Muscle layer of colon (tissue), 2 donors: ENCODE measurements around the gene TEKT2.
A peak's percentile ranks its signal among the peaks of the same experiment; 100 is the strongest.

ENCODE experiments used
- H3K27ac ChIP-seq: one replicate; pipeline ENCODE4 v1.7.0; 2013; ENCODE audit warnings: low read depth, mild to moderate bottlenecking, low read length, moderate library complexity
- H3K27me3 ChIP-seq, 2 donors: one replicate each; pipeline ENCODE4 v1.7.0; 2013; ENCODE audit warnings: low read length in 2 of 2, mild to moderate bottlenecking in 2 of 2; ENCODE audit not compliant: insufficient read depth in 2 of 2, control insufficient read depth in 1 of 2
- H3K36me3 ChIP-seq: one replicate; pipeline ENCODE4 v1.7.0; 2013; ENCODE audit warnings: mild to moderate bottlenecking, low read length; ENCODE audit not compliant: insufficient read depth
- H3K4me1 ChIP-seq: one replicate; pipeline ENCODE4 v1.7.0; 2013; ENCODE audit warnings: mild to moderate bottlenecking, low read length; ENCODE audit not compliant: insufficient read depth
- H3K4me3 ChIP-seq, 2 donors: one replicate each; pipeline ENCODE4 v1.7.0; 2013; ENCODE audit warnings: low read length in 2 of 2, low read depth in 1 of 2, mild to moderate bottlenecking in 1 of 2, moderate library complexity in 1 of 2
- H3K9ac ChIP-seq: one replicate; pipeline ENCODE4 v1.7.0; 2013; ENCODE audit warnings: low read length
- H3K9me3 ChIP-seq: one replicate; pipeline ENCODE4 v1.7.0; 2013; ENCODE audit warnings: mild to moderate bottlenecking, low read length
- donor health status: abdominal sarcoma.
- donor health status: Adenocarcinoma of cecum.

Gene TEKT2, protein sequence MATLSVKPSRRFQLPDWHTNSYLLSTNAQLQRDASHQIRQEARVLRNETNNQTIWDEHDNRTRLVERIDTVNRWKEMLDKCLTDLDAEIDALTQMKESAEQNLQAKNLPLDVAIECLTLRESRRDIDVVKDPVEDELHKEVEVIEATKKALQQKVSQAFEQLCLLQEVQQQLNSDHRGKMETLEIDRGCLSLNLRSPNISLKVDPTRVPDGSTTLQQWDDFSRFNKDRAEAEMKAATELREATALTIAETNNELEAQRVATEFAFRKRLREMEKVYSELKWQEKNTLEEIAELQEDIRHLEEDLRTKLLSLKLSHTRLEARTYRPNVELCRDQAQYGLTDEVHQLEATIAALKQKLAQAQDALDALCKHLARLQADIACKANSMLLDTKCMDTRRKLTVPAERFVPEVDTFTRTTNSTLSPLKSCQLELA

DNA sequence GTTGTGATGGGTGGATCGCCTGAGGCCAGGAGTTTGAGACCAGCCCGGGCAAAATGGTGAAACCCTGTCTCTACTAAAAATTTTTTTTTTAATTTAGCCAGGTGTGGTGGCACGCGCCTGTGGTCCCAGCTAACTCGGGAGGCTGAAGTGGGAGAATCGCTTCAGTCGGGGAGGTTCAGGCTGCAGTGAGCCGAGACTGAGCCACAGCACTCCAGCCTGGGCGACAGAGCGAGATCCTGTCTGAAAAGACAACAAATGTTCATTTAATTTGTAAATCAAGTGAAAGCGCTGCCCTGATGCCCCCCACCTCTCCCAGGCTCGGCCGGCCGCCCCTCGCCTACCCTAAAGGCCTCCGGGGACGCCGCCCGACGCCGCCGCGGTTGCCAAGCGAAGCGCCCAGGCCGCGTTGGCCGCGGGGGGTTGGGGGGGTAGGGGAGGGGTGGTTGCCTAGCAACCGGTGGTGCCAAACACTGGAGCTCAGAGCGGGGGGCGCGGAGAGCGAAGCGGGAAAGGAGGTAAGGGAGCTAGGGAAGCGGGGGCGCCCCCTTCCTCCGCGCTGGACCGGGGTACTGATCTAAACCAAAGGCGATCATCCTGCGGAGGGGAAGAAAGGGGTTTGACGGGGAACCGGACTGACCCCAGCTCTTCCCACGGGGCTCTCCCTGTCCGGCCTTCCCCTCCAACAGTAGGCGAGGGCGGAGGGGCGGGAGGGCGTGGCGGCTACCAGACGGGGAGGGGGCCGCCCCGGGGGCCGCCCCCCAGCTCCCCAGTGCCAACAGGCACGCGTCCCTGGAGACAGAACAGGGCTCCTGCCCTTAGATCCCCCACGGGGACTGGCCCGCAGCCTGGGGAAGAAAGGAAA, at the start of gene TEKT2:
TSS of gene TEKT2 (plus strand) at position 460 of the 862 bp plus-strand sequence. CDS start 828 bp downstream, outside the sequence.
- Histone ChIP-seq H3K4me3 (peak within 1 kb of the TSS; percentile 61 to 64), H3K27ac (peak within 1 kb of the TSS; percentile 58), H3K9ac (peak within 1 kb of the TSS; percentile 33)

DNA sequence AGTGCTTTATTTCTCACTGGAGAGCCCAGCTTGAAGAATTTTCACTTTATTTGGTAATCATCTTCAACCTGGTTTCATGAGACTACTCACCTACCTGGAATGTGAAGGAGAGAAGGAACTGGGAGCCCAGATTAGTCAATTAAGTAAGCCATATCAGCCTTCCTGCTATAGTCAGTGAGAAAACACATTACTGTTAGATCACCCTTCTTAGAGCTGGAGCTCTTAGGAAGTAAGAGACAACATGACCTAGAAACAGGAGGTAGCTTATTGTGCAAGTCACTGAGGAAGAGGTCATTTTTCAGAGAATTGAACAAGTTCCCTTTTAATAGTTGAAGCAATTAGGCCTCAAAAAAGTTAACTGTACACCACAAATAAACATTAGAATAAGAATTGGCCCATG, 49.2 kb upstream of the TEKT2 start:
- no peak overlapping the region for H3K9ac ChIP-seq

More for the DNA sequence above, at the start of gene TEKT2:
- peaks cover 0 to 9% of the 10 kb centered on the region in 2 donors for H3K27me3 ChIP-seq
- peaks cover 9% of the 10 kb centered on the region for H3K4me1 ChIP-seq
- H3K9me3 ChIP-seq = no peaks in the 10 kb centered on the region
- H3K36me3 ChIP-seq = no peaks in the 10 kb centered on the region

DNA sequence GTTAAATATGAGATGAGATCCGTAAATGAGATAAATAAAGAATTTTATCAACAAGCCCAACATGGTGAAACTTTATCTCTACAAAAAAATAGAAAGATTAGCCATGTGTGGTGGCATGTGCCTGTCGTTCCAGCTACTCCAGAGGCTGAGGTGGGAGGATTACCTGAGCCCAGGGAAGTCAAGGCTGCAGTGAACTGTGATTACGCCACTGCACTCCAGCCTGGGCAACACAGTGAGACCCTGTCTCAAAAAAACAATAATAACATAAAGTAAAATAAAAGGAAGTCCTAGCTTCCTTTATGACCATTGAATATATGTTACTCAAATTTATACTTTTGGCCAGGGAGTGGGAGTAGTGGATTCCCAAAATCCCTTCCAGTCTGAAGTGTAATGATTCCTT, 48.7 kb upstream of the TEKT2 start:
- H3K27ac ChIP-seq = no peak overlapping the region
- H3K9ac ChIP-seq = no peak overlapping the region
- no peaks in the 10 kb centered on the region for H3K4me1 ChIP-seq
- no peak overlapping the region for H3K4me3 ChIP-seq
- no peaks in the 10 kb centered on the region for H3K27me3 ChIP-seq
- H3K36me3 ChIP-seq = peaks cover 21% of the 10 kb centered on the region
- no peaks in the 10 kb centered on the region for H3K9me3 ChIP-seq

More for the DNA sequence above, 49.2 kb upstream of the TEKT2 start:
- H3K4me1 ChIP-seq = no peaks in the 10 kb centered on the region
- no peaks in the 10 kb centered on the region for H3K9me3 ChIP-seq
- H3K27me3 ChIP-seq = no peaks in the 10 kb centered on the region
- H3K36me3 ChIP-seq = peaks cover 21% of the 10 kb centered on the region
- no peak overlapping the region for H3K4me3 ChIP-seq
- no peak overlapping the region for H3K27ac ChIP-seq

DNA sequence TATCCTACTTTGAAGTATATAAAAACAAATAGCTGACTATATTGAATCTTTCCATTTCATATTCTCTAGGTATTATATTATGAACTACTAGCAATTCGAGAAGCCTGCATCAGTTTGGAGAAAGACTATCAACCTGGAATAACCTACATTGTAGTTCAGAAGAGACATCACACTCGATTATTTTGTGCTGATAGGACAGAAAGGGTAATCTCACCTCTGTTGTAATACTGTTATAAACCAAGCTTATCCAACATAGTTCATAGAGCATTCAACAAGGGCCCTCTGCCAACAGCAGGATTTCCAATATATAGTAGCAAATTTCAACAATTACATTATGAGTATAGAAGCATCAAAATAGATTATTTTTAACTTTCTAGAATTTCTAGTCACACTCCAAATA, 43.7 kb upstream of the TEKT2 start:
- H3K9me3 ChIP-seq = no peaks in the 10 kb centered on the region
- H3K4me3 ChIP-seq = no peak overlapping the region
- H3K36me3 ChIP-seq = peaks cover 35% of the 10 kb centered on the region
- H3K27me3 ChIP-seq = no peaks in the 10 kb centered on the region
- no peaks in the 10 kb centered on the region for H3K4me1 ChIP-seq
- H3K27ac ChIP-seq = no peak overlapping the region
- H3K9ac ChIP-seq = no peak overlapping the region

DNA sequence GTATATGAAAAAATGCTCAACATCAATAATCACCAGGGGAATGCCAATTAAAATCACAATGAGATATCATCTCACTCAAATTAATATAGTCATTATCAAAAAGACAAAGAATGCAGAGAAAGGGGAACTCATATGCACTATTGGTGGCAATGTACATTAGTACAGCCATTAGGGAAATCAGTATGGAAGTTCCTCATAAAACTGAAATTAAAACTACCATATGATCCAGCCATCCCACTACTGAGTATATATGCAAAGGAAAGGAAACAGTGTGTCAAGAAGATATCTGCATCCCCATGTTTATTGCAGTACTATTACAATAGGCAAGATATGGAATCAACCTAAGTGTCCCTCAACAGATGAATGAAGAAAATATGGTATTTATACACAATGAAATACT, 32.1 kb upstream of the TEKT2 start:
- no peak overlapping the region for H3K27ac ChIP-seq
- no peaks in the 10 kb centered on the region for H3K27me3 ChIP-seq
- H3K9me3 ChIP-seq = no peaks in the 10 kb centered on the region
- H3K9ac ChIP-seq = no peak overlapping the region
- H3K36me3 ChIP-seq = peaks cover 21% of the 10 kb centered on the region
- no peaks in the 10 kb centered on the region for H3K4me1 ChIP-seq
- H3K4me3 ChIP-seq = no peak overlapping the region

DNA sequence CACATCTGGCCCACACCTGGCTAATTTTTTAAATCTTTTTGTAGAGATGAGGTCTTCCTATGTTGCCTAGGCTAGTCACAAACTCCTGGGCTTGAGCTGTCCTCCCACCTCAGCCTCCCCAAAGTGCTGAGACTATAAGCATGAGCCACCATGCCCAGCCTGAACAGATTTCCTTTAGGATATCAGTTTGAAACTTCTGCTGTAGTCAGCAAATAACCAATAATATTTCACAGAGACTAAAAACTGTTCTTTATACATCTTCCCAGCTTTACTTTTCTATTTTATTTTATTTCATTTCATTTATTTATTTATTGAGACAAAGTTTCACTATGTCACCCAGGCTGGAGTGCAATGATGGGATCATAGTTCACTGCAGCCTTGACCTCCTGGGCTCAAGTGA, 29.9 kb upstream of the TEKT2 start:
- Histone ChIP-seq H3K9me3 (no peaks in the 10 kb centered on the region), H3K9ac (no peak overlapping the region), H3K4me1 (no peaks in the 10 kb centered on the region), H3K27me3 (no peaks in the 10 kb centered on the region), H3K4me3 (no peak overlapping the region), H3K36me3 (peaks cover 18% of the 10 kb centered on the region), H3K27ac (no peak overlapping the region)

DNA sequence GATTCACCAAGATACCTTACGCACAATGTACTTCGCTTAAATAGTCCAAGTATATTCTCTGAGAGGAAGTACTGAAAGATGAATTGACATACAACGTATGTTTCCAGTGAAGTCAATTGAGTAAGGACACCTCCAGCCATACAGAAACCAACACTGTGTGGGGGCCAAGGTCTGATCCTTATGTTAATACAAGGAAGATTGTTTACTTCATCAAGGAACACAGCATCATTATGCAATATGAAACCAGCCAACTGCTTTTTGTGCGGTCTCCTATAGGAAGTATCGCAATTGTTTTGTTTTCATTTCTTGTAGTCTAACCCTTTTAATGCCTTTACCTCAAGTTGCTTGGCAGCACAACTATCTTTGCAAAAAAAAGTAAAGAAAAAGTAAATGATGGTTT, 28.2 kb upstream of the TEKT2 start:
- peaks cover 15% of the 10 kb centered on the region for H3K36me3 ChIP-seq
- no peaks in the 10 kb centered on the region for H3K9me3 ChIP-seq
- H3K4me1 ChIP-seq = no peaks in the 10 kb centered on the region
- no peak overlapping the region for H3K9ac ChIP-seq
- H3K27ac ChIP-seq = no peak overlapping the region
- no peaks in the 10 kb centered on the region for H3K27me3 ChIP-seq
- no peak overlapping the region for H3K4me3 ChIP-seq

DNA sequence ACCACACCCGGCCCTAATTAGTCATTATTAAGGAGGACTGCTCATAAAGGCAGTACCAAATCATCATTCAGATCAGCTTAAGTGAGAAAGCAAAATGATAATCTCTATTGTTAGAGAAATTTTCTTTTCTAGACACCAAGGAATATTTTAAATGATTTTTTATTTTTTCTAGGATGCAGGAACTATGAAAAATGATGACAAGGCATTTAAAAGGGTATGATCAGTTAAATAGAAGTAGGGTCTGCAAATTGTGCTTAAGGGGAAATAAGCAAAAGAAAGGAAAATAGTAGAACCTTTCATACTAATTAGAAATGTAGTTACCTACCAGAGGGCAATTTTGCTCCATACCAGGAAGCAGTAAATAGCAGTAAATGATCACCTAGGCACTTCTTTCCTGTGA, 21.6 kb upstream of the TEKT2 start:
- Histone ChIP-seq H3K4me3 (no peak overlapping the region), H3K9me3 (no peaks in the 10 kb centered on the region), H3K4me1 (no peaks in the 10 kb centered on the region), H3K9ac (no peak overlapping the region), H3K27ac (no peak overlapping the region), H3K36me3 (no peaks in the 10 kb centered on the region), H3K27me3 (no peaks in the 10 kb centered on the region)

DNA sequence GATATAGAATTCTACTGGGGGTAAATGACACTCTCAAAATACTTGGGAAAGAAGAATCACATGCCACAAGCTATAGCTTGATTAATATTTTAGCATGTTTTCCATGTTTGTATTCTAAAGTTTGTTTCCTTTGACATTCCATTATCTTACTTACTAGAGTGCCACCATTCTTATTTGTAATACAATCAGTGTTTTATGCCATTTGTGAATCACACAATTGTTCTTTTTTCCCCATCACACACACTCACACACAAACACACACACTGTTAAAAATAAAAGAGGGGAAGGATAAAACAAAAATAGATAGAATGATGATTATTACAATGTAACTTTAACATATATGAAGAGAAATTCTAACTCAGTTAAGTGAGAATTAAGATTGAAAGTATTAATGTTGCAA, 16.0 kb upstream of the TEKT2 start:
- Histone ChIP-seq H3K27ac (no peak overlapping the region), H3K9me3 (no peaks in the 10 kb centered on the region), H3K36me3 (no peaks in the 10 kb centered on the region), H3K9ac (no peak overlapping the region), H3K4me3 (no peak overlapping the region), H3K4me1 (no peaks in the 10 kb centered on the region), H3K27me3 (no peaks in the 10 kb centered on the region)

DNA sequence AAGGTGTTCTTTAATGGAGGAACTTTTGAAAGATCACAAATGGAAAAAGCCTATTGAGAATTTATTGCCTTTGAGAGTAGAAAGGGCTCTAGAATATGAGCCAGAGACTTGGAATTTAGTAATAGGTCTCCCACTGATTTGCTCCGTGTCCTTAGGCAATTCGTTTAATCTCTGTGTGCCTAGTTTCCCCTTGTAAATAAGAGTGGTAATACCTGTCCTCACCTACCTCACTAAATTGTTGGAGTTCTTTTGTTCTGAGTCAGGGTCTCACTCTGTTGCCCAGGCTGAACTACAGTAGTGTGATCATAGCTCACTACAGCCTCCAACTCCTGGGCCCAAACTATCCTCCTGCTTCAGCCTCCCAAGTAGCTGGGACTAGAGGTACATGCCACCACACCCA, 15.0 kb upstream of the TEKT2 start:
- no peaks in the 10 kb centered on the region for H3K27me3 ChIP-seq
- no peak overlapping the region for H3K4me3 ChIP-seq
- H3K9ac ChIP-seq = no peak overlapping the region
- no peaks in the 10 kb centered on the region for H3K36me3 ChIP-seq
- no peaks in the 10 kb centered on the region for H3K4me1 ChIP-seq
- H3K27ac ChIP-seq = no peak overlapping the region
- no peaks in the 10 kb centered on the region for H3K9me3 ChIP-seq

DNA sequence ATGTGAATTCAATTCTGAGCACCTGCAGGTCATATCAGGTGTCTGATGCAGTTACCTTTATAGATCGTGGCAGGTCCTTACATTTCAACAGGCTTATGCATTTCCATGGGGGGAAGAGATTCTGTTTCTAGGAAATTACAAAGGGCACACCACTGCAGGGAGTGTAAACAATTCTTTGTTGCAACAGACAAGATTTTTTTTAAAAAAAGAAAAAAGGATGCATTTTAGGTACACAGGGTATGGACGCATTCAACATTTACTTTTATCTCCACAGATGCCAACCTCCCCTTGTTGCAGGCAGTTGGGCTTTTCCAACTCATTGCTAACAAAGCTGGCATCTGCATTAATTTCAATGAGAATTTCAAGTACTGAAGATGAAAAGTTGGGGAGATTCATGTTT, 13.5 kb upstream of the TEKT2 start:
- Histone ChIP-seq H3K9ac (no peak overlapping the region), H3K27me3 (no peaks in the 10 kb centered on the region), H3K36me3 (no peaks in the 10 kb centered on the region), H3K9me3 (no peaks in the 10 kb centered on the region), H3K4me1 (no peaks in the 10 kb centered on the region), H3K27ac (no peak overlapping the region), H3K4me3 (no peak overlapping the region)
